Measurements from ENCODE around the gene SLC39A11.

DNA sequence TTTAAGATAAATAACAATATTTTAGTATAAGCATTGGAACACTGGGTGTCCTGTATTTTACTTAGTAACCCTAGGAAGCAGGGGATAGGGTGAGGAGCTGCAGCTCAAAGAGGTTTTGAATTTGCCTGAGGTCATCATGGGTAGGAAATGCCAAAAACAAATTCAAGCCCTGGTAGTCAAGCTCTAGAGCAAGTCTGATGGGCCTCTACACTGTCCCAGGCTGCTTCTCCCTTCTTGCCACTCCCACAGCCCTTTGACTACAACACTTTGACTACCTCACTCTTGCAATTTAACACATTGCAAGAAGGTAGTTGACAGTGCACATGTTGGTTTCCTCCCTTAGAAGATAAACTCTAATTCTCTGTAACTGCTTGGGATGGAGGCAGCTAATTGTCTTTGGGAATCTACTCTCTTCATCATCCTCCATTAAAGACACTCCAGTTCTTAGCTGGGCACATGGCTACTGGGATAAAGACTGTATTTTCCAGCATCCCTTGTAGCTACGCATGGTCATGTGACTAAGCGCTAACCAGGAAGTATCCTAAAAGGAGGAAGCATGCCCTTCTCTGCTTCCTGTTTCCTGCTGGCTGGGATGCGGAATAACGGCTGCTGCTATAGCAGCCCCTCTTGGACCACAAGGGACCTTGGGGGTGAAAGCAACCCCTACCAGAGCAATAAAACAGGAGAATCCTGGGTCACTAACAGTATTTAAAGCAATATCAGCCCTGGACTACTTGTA lies 41.6 kb upstream of the SLC39A11 start:
- TF ChIP-seq, protein P1, sequence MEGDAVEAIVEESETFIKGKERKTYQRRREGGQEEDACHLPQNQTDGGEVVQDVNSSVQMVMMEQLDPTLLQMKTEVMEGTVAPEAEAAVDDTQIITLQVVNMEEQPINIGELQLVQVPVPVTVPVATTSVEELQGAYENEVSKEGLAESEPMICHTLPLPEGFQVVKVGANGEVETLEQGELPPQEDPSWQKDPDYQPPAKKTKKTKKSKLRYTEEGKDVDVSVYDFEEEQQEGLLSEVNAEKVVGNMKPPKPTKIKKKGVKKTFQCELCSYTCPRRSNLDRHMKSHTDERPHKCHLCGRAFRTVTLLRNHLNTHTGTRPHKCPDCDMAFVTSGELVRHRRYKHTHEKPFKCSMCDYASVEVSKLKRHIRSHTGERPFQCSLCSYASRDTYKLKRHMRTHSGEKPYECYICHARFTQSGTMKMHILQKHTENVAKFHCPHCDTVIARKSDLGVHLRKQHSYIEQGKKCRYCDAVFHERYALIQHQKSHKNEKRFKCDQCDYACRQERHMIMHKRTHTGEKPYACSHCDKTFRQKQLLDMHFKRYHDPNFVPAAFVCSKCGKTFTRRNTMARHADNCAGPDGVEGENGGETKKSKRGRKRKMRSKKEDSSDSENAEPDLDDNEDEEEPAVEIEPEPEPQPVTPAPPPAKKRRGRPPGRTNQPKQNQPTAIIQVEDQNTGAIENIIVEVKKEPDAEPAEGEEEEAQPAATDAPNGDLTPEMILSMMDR (IDR thresholded peaks at IDR 0.05; ENCODE audit: insufficient read depth, low read depth, low read length): no peak
- no peak for TF ChIP-seq EZH2 (IDR thresholded peaks at IDR 0.05; ENCODE audit: insufficient read depth, low read length)

Data from astrocyte (in vitro differentiated cells and primary cell).